CD4-positive, alpha-beta T cell treated with Interferon alpha-2 for 1 hour (primary cell): ENCODE results near the gene MAP4K1.
"Not testable (repeated sequence)": the region's sequence is repeated elsewhere in the genome, so short reads cannot be mapped to it uniquely, and the experiment has no call there.

Experiments used
- DNase-seq, 2 donors: peaks; one replicate each; pipeline ENCODE4 v3.0.0-alpha.2; 2020 to 2022

Gene MAP4K1

GRCh38 chr19:38565691-38566105 lies 52.1 kb downstream of the MAP4K1 start:
- DNase-seq, result peak in 1 of 2 donors; percentile 6

GRCh38 chr19:38564981-38565690 lies 52.6 kb downstream of the MAP4K1 start:
- peak; percentile 4 to 29 for DNase-seq

GRCh38 chr19:38563475-38563874 lies 54.3 kb downstream of the MAP4K1 start:
- no peak for DNase-seq

GRCh38 chr19:38562096-38562495 lies 55.7 kb downstream of the MAP4K1 start:
- no peak for DNase-seq

GRCh38 chr19:38561658-38562057 lies 56.1 kb downstream of the MAP4K1 start:
- DNase-seq, result no peak

DNA sequence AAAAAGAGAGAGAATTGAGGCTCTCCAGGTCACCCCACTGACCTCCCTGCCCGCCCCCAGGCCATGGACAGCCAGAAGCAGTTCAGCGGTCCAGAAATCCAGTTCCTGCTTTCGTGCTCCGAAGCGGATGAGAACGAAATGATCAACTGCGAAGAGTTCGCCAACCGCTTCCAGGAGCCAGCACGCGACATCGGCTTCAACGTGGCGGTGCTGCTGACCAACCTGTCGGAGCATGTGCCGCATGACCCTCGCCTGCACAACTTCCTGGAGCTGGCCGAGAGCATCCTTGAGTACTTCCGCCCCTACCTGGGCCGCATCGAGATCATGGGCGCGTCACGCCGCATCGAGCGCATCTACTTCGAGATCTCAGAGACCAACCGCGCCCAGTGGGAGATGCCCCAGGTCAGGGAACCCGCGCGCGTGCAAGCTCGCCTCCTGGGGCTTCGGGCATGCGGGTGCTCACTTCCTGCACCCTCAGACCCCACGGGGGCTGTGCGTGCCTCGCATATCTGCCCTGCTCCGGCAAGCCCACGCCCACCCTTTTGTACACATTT lies 56.6 kb downstream of the MAP4K1 start:
- no peak for DNase-seq

DNA sequence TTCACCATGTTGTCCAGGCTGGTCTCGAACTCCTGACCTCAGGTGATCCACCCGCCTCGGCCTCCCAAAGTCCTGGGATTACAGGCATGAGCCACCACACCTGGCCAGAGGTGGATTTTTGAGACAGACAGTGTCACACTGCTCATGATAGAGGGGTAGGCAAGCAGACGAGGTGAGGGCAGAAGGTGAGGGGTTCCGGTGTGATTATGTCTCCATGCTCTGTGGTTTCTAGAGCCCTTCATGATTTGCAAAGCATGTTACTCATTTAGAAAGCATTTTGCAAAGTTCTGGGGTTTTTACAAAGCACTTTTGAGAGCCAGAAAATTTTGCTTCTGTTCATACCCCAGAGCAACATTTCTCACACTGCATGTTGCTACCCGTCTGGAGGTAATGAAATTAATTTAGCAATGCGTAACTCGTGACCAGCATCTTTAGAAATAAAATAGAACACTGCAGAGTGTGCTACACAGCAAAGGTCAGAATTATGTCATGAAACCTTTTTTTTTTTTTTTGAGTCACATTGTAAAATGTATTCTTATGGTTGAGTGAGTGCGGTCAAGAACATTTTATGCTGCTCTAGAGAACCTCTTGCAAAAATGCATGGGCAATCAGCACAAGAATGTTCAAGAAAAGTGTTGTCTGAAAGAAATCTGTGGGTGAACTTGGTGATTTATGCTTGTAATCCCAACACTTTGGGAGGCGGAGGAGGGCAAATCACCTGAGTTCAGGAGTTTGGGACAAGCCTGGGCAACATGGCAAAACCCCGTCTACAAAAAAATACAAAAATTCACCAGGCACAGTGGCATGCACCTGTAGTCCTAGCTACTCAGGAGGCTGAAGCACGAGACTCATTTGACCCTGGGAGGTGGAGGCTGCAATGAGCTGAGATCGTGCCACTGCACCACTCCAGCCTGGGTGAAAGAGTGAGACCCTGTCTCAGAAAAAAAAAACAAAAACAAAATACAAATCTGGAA lies 58.0 kb downstream of the MAP4K1 start:
- peak in 1 of 2 donors; percentile 53 for DNase-seq

GRCh38 chr19:38558933-38559332 lies 58.8 kb downstream of the MAP4K1 start:
- DNase-seq, result not testable (repeated sequence)

- peak; percentile 39 to 50 for DNase-seq
These were observed 60.5 kb downstream of the MAP4K1 start for GRCh38 chr19:38557205-38557799.

GRCh38 chr19:38556521-38557174 lies 61.1 kb downstream of the MAP4K1 start:
- DNase-seq, result peak in 1 of 2 donors; percentile 41

DNA sequence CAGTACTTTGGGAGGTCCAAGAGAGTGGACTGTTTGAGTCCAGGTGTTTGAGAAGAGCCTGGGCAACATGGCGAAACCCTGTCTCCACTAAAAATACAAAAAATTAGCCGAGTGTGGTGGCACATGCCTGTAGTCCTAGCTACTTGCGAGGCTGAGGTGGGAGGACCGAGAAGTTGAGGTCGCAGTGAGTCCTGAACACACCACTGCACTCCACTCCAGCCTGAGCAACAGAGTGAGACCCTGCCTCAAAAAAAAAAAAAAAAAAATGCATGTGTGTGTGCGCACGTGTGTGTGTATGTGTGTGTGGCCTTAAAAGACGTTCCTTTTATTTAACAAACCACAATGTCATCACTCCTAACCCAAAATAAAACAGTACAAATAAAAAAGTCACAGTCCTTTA lies 62.6 kb downstream of the MAP4K1 start:
- no peak for DNase-seq

DNA sequence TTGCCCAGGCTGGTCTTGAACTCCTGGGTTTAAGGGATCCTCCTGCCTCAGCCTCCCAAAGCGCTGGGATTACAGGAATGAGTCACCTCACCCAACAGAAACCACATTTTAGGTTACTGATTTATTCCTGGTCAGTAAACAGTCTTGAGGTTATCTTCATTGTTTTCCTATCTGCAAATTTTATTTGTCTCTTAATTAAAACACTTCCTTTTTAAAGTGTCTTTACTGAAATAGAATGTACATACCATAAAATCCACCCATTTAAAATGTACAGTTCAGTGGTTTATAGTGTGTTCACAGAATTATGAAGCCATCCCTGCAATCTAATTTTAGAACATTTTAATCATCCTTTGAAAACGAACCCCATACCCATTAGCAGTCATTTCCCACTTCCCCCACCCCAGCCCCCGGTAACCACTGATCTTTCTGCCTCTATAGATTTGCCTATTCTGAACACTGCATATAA lies 63.0 kb downstream of the MAP4K1 start:
- DNase-seq, result no peak

- DNase-seq, result not testable (repeated sequence)
These were observed 64.5 kb downstream of the MAP4K1 start for GRCh38 chr19:38553239-38553638.

DNA sequence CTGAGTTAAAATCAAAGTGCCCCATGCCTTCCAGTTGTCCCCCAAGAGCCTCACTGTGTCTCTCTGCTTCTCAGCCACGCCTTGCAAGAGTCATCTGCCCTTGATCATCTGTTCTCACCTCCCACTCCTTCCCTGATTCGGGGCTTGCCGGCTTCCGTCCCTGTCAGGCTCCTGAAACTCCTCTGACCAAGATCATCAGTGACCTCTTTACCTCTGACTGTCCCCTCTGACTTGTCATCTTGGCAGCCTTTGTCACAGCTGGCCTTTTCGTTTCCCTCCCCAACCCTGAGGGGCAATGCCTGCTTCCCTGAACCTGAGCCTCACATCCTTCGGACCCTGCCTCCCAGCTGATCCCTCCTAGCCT lies 66.3 kb downstream of the MAP4K1 start:
- no peak for DNase-seq

- no peak for DNase-seq
These were observed 67.4 kb downstream of the MAP4K1 start for GRCh38 chr19:38550376-38550775.

- no peak for DNase-seq
These were observed 67.8 kb downstream of the MAP4K1 start for GRCh38 chr19:38549942-38550341.

DNA sequence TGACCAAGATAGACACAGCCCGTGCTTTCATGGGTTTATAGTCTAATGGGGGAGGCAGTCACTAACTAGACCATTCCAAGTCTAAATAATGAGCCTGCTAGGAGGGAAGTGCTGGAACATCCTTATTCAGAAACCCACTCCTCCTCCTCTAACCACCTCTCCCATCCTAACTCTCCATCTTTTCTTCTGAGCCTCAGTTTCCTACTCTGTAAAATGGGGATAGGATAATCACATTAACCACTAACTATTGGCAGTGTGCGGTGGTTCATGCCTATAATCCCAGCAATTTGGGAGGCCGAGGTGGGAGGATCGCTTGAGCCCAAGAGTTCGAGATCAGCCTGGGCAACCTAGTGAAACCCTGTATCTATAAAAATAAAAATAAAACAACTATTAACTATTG lies 68.7 kb downstream of the MAP4K1 start:
- DNase-seq, result no peak

DNA sequence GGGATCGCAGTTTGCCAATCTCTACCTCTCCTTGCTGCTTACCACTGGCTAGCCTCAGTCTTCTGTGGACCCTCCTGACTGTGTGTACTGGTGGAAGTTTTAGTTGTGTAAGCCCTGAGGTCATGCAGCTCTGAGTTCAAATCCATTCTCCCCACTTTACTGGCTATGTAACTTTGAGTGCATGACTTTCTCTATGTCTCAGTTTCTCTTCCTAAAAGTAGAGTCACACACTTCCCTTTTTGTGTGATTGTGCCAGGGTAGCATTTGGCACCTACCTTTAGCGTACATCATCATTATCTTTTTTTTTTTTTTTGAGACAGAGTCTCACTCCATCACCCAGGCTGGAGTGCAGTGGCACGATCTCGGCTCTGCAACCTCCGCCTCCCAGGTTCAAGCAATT lies 70.3 kb downstream of the MAP4K1 start:
- no peak for DNase-seq

DNA sequence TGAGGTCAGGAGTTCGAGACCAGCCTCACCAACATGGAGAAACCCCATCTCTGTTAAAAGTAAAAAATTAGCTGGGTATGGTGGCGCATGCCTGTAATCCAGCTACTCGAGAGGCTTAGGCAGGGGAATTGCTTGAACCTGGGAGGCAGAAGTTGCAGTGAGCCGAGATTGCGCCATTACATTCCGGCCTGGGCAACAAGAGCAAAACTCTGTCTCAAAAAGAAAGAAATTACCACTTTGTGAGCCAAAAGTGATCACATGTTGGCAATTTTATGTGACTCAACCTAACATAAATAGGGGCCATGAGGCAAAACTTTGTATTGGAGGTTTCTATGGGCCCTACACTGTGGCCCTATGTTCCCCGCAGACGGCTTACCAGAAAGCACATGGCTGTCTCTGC lies 72.2 kb downstream of the MAP4K1 start:
- no peak for DNase-seq

- DNase-seq, result peak in 1 of 2 donors; percentile 80
These were observed 73.0 kb downstream of the MAP4K1 start for GRCh38 chr19:38544569-38545315.

GRCh38 chr19:38543807-38544568 lies 73.8 kb downstream of the MAP4K1 start:
- peak in 1 of 2 donors; percentile 54 for DNase-seq
